HG02759 (cell line): Measurements from ENCODE around the gene RBMS1.
A peak's percentile ranks its signal among the peaks of the same experiment; 100 is the strongest.
"Not testable (repeated sequence)": the region's sequence is repeated elsewhere in the genome, so short reads cannot be mapped to it uniquely, and the experiment has no call there.

Experiments
- ATAC-seq: cut with Tn5 transposase; IDR thresholded peaks from one replicate; pipeline ENCODE4 v1.9.1; 2021; ENCODE audit warnings: mild to moderate bottlenecking, moderate library complexity; ENCODE audit not compliant: unreplicated experiment

The RBMS1 gene

DNA sequence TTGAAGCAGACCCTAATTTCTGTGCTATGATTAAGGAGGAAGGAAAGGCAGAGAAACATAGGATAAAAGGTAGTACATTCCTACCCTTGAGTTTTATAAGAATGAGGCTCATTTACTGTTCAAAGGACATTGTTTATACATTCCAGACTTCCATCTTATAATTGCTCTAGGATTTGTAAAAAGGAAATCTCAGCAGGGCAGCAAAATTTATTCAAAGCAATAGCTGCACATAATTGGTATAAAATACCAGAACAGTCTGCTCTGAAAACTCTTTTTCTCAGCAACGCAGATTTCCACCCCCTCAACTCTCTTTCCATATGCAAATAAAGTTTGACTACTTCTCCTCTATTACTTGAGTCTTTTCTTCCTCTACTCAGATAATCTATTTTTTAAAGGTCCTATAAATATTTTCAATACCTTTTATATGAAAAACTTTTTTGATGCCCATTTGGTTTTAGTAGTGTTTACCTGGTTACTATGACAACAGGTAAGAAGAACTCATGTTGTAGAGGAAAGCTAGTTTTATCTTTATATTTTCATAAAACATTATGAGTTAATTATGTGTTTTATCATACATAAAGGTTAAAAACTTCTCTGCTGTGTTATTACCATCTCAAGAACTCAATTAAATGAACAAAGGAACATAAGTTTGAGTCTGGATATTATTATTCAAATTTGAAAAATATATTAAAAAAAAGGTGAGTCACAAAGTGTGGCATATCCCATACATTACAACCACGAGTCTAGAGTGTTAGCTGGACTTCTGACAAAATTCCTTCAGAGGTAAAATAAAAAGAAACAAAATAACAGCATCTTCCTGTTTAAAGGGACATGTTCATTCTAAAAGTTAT is 19.9 kb downstream of the RBMS1 start:
- no peak for ATAC-seq

GRCh38 chr2:160472839-160473251 is 20.8 kb downstream of the RBMS1 start:
- no peak for ATAC-seq

DNA sequence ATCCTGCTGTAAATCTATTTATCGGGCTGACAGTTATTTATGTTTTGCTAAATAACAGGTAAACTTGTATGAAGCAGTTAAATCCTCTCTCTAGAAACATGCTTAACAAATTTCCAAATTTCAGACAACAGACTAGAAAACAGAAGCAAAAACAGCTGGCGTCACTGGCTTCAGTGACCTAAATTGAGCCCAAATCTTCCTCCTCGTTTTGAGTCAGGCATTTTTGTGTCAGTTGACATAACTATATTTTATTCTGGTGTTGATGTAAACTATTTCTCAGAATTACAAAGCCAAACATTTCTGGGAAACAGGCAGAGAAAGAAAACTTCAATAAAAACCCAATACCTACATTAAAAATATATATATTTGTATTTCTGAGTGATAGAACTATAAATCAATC is 21.7 kb downstream of the RBMS1 start:
- ATAC-seq, result no peak

- no peak for ATAC-seq
Measured at GRCh38 chr2:160469621-160470204, 23.9 kb downstream of the RBMS1 start.

DNA sequence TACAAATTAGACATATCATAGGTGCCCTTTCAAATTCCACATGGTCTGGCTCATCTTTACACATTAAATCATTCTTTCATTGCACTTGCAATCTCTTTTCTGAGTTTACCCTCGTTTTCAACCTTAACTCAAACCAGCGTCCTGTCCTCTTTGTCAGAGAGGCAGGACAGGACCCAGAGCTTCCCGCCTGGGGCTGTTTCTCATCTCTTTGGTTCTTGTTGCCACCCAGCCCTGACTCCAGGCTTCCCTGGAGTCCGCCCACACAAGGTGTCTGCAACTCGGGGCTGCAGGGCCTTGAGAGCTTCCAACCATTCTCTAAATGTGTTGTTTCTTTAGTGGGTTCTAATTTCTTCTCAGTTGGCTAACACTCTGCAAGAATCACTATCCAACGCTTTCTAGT is 24.4 kb downstream of the RBMS1 start:
- no peak for ATAC-seq

DNA sequence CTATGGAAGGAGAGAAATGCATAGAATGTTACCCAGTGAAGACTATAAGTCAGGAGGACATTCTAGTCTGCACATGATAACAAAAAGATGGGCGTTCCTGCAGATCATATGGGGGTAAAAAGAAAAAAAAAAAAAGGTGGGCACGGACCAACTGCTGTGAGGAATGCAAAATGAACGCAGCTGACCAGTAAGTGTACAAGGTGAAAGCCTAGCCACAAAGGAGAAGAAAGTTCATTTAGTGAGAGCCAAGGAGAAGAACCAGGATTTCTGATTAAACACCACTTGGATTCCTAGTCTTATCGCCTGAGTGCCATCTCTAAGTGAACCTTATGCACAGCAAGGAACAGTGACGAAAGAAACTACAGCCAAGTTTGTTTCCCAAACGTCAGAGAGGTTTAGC is 26.5 kb downstream of the RBMS1 start:
- no peak for ATAC-seq

DNA sequence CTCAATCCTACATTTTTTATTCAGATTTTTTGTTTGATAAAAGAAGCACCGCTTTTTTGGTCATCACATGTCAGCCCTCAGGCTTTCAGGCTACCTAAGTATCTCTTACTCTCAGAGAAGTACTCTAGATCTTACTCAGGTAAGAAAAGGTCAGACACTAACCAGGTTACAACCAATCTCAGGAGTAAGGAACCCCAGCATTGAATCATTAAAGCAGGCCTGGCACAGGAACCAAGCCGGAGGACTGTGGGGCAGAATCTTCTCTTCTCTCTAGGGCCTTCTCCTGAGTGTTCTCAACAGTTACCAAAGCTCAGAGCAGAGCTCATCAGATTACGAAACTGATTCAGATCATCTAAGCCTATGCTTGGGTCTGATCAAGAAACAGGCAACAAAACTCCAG is 28.2 kb downstream of the RBMS1 start:
- no peak for ATAC-seq

DNA sequence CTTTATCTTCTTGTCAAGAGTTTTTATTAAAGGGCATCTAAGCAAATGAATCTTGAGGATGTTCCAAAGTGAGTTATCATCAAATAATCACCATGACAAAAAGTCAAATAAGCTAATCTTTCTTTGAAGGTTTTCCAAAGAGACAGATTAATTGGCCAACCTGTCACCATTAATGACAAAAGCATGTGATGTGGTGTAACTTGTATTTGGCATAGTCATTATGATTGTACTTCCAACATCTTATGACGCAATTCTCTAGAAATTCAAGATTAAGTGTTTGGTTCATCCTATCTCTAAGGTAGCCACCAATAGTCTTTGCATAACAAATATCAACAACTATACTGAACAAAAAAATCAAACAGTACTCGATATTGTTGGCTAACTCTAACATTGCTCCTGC is 28.6 kb downstream of the RBMS1 start:
- ATAC-seq, result no peak

GRCh38 chr2:160464017-160464416 is 29.6 kb downstream of the RBMS1 start:
- ATAC-seq, result no peak

DNA sequence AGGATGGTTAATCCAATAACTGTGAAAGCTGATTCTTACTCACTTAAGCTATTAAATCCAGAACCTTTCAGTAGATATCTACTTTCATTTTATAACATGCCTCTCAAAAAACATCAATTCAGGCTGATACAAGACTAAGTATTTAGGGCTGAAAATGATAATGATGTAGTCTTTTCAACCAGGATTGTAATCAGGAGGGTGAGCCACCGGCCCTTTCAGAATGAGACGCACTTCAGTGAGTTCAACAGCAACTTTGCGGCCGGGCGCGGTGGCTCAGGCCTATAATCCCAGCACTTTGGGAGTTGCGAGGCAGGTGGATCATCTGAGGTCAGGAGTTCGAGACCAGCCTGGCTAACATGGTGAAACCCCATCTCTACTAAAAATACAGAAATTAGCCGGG is 30.4 kb downstream of the RBMS1 start:
- ATAC-seq, result no peak

DNA sequence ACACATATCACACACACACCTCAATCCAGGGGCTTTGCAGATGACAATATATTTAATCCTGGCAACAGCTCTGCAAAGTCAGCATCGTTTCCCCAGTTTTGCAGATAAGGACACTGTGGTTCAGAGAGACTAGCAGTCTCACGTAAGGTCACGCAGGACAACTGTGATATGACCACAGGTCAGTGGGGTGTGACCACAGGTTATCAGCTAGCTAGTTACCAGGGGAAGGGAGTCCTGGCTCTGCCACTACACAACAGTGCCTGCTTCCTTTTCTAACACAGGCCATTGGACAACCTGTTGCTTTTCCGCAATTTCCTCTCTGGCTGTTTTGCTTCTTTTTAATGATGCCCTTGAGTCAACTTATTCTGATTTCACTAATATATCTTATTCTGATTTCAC is 33.3 kb downstream of the RBMS1 start:
- no peak for ATAC-seq

- no peak for ATAC-seq
Measured at GRCh38 chr2:160459538-160460332, 33.9 kb downstream of the RBMS1 start.

- no peak for ATAC-seq
Measured at GRCh38 chr2:160458718-160459453, 34.7 kb downstream of the RBMS1 start.

GRCh38 chr2:160457588-160457987 is 36.0 kb downstream of the RBMS1 start:
- ATAC-seq, result peak; percentile 49

DNA sequence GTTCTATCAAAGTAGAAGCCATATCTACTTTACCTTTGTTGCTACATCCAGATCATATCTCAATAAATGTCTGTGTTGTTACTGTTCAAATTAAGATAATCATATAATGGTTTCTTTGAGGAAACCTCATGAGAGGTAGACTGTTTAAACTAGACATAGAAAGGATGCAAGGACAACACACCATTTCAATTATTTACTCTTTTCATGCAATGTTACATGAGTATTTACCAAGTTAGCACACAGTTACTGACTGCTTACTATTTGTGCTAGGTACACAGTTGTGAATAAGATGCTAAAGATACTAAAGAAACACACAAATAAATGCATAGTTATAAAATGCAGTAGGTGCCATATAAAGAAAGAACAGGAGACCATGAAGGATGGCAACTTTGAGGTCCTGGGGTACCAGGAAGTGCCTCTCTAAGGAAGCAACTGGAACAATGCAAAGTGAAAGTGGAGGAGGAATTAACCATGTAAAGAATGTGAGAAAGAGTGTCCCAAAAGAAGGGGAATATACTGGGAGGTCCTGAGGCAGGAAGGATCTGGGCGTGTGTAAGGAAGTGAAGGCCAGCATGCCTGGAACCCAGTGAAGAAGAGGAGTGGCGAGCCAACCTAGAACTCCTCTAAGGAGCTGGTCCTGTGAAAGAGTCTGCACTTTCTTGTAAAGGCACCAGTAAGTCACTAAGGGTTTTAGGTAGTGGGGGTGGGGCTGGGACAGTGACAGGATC is 39.4 kb downstream of the RBMS1 start:
- ATAC-seq, result no peak

DNA sequence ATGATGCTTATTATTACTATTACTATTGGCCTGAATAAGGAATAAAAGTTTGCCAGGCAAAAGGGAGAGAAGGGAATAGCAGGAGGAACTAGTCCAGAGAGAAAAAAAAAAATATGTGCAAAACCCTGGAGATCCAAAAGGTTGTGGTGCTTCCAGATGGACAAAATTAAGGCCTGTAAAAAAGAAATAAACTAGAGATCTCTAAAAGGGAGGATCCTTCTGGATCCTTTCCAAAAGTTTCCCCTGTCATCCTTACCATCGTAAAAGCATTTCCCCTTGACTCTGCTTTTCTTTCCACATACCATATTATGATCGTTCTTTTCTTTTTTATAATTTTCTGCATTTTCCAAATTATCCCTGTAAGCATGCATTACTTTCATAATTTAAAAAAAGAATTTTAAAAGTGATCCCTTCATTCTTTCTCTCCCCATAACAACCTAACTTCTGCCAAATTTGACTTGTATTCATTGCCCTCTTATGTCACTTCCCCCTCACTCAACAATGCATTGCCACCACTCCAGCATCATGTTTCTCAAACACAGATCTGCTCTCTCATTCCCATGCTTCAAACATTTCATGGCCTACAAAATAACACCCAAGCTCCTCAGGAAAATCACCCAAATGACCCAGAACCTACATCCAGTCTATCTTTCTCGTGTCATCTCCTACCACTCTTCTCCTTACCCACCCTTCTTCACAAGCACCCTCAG is 40.3 kb downstream of the RBMS1 start:
- ATAC-seq, result no peak

- ATAC-seq, result no peak
Measured at GRCh38 chr2:160450486-160450885, 43.1 kb downstream of the RBMS1 start.

- ATAC-seq, result not testable (repeated sequence)
Measured at GRCh38 chr2:160448821-160449220, 44.8 kb downstream of the RBMS1 start.

DNA sequence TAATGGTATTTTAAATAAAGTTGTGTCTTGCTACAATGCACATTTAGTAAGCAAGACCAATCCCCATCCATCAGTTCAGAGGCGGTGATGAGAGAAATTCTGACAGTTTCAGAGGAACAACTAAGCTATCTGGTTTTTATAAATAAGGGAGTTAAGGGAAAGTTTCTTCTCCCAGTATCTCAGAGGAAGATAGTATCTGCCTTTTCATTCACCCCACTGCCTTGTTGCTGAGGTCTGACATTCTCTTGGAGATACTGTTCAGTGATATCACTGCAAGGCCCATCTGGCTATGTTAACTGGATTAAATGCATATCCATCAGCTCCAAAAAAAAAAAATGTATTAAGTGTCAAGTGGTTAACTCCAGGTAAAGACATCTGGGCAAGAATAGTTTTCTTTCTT is 47.9 kb downstream of the RBMS1 start:
- no peak for ATAC-seq

DNA sequence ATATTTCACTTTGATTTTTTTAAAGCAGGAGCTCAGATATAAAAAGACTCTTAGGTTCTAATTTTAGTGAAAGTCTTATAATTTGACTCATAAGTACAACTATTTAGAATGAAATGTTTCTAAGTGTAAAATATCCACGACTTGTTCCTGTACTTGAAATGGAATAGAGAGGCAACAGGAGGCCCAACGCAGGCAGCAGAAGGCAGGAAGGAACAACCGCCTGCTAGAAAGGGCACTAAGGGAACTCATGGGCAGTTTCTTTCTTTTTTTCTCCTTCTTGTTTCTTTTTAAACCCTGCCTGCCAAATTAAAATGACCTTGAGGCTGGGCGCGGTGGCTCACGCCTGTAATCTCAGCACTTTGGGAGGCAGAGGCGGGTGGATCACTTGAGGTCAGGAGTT is 51.0 kb downstream of the RBMS1 start:
- no peak for ATAC-seq
